Astrocyte of the spinal cord (primary cell): ENCODE measurements around the gene SPIRE2.

Source experiments
- DNase-seq: peaks from one replicate; pipeline ENCODE4 v3.0.0; 2011; ENCODE audit warnings: low read depth, low spot score
- H3K4me3 ChIP-seq: 2 replicates; pipeline ENCODE4 v1.5.1; 2011; ENCODE audit warnings: low read depth, mild to moderate bottlenecking, low read length, moderate library complexity
- in situ Hi-C: cut with HindIII; loops from 2 replicates; pipeline ENCODE4 v1.10.0; 2017; ENCODE audit warnings: low sequenced_read_pairs
- TF ChIP-seq, protein P1 (sequence below): IDR thresholded peaks from 2 replicates; pipeline ENCODE4 v1.5.1; 2012; ENCODE audit warnings: low read depth, mild to moderate bottlenecking, low read length, inconsistent platforms

SPIRE2 gene

DNA sequence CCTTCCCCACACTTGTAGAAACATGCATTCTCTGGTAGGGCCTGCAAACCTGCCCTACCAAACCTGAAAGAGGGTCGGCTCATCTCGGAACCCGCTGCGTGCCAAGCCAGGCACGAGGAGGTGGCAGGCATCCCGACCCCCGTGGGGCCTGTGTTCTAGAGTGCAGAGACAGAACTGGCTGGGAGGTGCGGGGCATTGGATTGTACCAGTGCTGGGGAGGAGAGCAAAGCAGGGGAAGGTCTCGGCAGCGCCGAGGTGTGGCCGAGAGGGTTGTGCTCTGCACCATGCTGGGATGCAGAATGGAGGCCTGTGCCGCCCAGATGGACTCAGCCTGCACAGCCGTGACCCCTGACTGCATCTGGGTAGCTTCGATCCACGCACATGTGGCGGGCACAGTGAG, 72.6 kb downstream of the SPIRE2 start:
- in situ Hi-C loops: no loop called here
- no peak overlapping the region for H3K4me3 ChIP-seq
- DNase-seq: no peak
- TF ChIP-seq, protein P1, sequence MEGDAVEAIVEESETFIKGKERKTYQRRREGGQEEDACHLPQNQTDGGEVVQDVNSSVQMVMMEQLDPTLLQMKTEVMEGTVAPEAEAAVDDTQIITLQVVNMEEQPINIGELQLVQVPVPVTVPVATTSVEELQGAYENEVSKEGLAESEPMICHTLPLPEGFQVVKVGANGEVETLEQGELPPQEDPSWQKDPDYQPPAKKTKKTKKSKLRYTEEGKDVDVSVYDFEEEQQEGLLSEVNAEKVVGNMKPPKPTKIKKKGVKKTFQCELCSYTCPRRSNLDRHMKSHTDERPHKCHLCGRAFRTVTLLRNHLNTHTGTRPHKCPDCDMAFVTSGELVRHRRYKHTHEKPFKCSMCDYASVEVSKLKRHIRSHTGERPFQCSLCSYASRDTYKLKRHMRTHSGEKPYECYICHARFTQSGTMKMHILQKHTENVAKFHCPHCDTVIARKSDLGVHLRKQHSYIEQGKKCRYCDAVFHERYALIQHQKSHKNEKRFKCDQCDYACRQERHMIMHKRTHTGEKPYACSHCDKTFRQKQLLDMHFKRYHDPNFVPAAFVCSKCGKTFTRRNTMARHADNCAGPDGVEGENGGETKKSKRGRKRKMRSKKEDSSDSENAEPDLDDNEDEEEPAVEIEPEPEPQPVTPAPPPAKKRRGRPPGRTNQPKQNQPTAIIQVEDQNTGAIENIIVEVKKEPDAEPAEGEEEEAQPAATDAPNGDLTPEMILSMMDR: no peak

DNA sequence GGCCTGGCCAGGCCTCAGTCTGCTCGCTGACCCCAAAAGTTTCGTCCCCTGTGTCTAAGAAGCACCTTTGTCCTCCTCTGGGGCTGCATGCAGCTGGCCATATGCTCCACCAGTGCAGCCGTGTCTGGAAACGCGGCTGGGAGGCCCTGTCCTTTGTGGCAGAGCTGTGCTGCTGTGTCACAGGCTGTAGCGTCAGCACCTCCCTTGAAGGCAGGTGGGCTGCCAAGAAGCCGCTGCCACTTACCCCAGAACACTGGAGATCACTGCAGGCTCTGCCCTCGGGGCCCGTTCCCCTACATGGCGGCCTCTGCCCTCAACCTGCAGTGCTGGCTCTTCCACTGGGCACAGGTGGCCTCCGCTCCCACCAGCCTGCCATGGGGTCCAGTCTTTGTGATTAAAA, 74.7 kb downstream of the SPIRE2 start:
- TF ChIP-seq, protein P1: no peak
- H3K4me3 ChIP-seq: no peak overlapping the region
- DNase-seq: no peak
- in situ Hi-C loops: no loop called here

DNA sequence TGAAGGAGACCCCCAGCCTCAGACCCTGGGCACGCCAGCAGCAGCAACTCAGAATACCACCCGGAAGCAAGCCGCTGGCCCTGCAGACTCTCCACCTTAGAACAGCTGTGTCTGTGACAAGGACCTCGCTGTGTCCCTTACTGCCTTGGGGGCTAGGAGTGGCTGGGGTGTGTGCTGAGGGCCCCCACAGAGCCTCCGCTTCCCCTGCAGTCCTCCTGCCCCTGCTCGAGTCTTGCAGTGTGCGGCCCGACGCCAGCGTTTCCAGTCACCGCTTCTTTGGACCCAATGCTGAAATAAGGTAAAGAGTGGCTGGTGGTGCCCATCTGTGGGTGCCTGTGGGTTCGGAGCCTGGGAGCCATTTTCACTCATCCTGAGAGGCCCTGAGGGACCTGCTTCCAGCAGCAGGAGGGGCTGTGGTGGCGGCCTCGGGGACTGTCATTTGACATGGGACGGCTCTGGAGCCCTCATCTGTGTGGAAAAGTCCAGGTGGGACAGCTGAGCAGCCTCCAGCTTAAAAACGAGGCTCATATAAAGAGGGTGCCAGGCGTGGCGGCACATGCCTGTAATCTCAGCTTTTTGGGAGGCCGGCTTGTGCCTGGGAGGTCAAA, 75.7 kb downstream of the SPIRE2 start:
- TF ChIP-seq, protein P1: no peak
- no peak for DNase-seq
- no peak overlapping the region for H3K4me3 ChIP-seq
- in situ Hi-C loops: no loop called here

DNA sequence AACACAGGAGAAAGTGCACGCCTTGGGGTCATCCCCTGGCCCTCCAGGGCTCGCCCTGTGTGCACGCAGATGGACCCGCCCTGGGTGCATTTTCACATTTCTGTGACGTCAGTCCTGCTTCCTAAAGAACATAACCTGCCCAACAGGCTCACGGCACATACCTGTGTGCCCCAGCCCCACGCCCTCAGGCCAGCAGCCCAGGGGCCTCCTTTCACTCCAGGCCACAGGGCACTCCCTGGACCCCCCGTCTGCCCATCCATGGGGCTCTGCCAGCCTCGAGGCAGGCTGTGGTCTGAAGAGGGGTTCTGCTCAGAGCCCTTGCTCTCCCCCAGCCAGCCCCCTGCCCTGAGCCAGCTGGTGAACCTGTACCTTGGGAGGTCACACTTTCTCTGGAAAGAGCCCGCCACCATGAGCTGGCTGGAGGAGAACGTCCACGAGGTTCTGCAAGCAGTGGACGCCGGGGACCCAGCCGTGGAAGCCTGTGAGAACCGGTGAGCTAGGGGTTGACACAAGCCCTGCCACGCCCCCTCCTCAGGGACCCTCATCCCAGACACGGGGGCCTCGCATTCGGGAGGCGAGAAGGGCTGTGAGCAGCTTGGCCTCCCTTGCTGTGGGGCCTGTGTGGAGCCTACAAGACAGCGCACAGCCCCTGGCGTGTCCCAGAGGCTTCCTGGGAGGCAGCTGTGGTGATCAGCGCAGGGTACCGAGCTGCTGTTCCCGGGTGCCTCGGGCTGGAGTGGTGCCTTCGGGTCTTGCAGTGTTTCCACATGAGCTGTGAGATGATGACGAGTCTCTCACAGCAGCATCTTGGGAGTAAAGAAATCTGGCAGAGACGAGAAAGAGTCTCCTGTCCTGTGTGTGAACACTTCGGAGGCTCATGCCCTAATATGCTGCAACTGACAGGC, 76.6 kb downstream of the SPIRE2 start:
- in situ Hi-C loops: no loop called here
- TF ChIP-seq, protein P1: no peak
- DNase-seq: no peak
- no peak overlapping the region for H3K4me3 ChIP-seq

DNA sequence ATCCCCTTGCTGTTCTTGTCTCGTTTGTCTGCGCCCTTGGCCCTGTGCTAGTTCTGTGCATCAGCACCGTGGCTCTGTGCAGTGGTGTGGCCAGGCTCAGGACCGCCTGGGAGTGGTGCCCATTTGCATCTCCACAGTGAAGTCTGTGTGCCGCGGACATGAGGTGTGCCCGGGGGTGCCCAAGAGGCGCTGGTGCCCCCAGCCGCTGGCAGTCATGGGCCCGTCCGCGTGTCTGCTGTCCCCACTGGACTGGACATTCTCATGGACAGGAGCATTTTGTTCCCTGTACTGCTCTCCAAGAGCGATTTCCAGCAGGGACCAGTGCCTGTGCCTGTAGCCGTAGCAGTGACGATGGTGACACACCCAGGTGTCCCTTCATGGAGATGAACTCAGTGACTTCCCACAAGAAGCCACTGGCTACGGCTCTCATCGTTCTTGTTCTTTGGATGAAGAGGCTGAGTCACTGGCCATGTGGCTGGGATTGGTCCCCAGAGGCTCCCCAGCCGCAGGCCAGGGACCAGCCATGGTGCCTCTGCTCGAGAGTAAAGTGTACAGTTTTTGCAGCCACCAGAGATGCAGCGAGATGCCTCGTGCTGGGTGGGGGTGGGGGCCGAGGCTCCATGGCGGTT, 77.3 kb downstream of the SPIRE2 start:
- TF ChIP-seq, protein P1: no peak
- no peak for DNase-seq
- H3K4me3 ChIP-seq: no peak overlapping the region
- in situ Hi-C loops: no loop called here

DNA sequence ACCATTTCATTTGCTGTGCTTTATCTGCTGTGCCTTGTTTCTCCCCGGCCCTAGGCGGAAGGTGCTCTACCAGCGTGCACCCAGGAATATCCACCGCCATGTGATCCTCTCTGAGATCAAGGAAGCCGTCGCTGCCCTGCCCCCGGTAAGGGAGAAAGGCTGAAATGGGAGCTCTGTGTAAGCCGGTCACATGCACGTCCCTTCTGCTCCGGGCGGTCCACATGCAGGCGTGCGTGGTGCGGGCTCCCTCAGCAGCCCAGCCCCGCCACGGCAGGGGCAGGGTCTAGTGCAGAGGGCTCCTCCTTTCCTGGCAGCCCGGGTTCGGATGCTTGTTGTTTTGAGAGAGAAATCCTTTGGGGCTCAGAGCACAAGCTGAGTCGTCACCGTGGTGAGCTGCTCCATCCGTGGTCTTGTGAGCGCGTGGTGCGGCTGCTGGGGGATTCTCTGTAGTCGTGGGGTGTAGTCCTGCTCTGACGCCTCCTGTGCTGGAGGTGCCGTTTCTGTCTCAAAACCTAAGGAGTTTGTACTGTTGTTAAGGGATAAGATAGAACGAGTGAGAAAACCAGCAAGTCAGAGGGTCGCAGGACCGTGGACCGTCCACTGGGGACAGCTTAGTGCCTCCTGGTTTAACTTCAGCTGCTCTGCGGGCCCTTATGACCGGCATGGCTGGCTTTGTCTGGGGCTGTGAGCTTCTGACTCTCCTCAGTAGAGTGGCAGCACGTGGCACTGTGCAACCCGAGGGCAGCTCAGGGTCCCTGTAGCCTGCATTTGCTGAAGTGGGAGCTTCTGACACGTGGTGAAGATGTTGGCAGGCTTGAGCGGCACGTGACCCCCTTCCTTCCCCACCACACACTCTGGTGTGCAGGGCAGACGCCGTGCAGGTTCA, 78.1 kb downstream of the SPIRE2 start:
- no peak for DNase-seq
- TF ChIP-seq, protein P1: no peak
- in situ Hi-C loops: no loop called here
- no peak overlapping the region for H3K4me3 ChIP-seq
